GM19043 (cell line): ENCODE data around the gene RHOBTB1.
"Not testable (repeated sequence)": the region's sequence is repeated elsewhere in the genome, so short reads cannot be mapped to it uniquely, and the experiment has no call there.

ENCODE experiments used
- ATAC-seq: cut with Tn5 transposase; IDR thresholded peaks from one replicate; pipeline ENCODE4 v1.9.1; 2021; ENCODE audit warnings: low read depth; ENCODE audit not compliant: unreplicated experiment

The RHOBTB1 gene

GRCh38 chr10:60944058-60944909, at the start of gene RHOBTB1:
Gene RHOBTB1 (minus strand): TSS chr10:60944185. CDS start chr10:60911542, 32,643 bp downstream.
- ATAC-seq: peak; percentile 41

GRCh38 chr10:60992636-60993035, 48.7 kb upstream of the RHOBTB1 start:
- ATAC-seq: no peak

GRCh38 chr10:60990663-60991062, 46.7 kb upstream of the RHOBTB1 start:
- ATAC-seq: no peak

- ATAC-seq: no peak
Measured at GRCh38 chr10:60989400-60989876, 45.5 kb upstream of the RHOBTB1 start.

- no peak for ATAC-seq
Measured at GRCh38 chr10:60986791-60987190, 42.8 kb upstream of the RHOBTB1 start.

- no peak for ATAC-seq
Measured at GRCh38 chr10:60985951-60986350, 42.0 kb upstream of the RHOBTB1 start.

- no peak for ATAC-seq
Measured at GRCh38 chr10:60980997-60981396, 37.0 kb upstream of the RHOBTB1 start.

- no peak for ATAC-seq
Measured at GRCh38 chr10:60979667-60980104, 35.7 kb upstream of the RHOBTB1 start.

- ATAC-seq: no peak
Measured at GRCh38 chr10:60978287-60979115, 34.5 kb upstream of the RHOBTB1 start.

GRCh38 chr10:60977161-60978122, 33.5 kb upstream of the RHOBTB1 start:
- ATAC-seq: no peak

GRCh38 chr10:60976687-60977086, 32.7 kb upstream of the RHOBTB1 start:
- no peak for ATAC-seq

GRCh38 chr10:60975716-60976115, 31.7 kb upstream of the RHOBTB1 start:
- ATAC-seq: no peak

- no peak for ATAC-seq
Measured at GRCh38 chr10:60974463-60975149, 30.6 kb upstream of the RHOBTB1 start.

GRCh38 chr10:60973086-60973485, 29.1 kb upstream of the RHOBTB1 start:
- no peak for ATAC-seq

- ATAC-seq: not testable (repeated sequence)
Measured at GRCh38 chr10:60972181-60972580, 28.2 kb upstream of the RHOBTB1 start.

GRCh38 chr10:60970526-60970925, 26.5 kb upstream of the RHOBTB1 start:
- no peak for ATAC-seq

GRCh38 chr10:60968504-60968903, 24.5 kb upstream of the RHOBTB1 start:
- no peak for ATAC-seq

GRCh38 chr10:60967854-60968484, 24.0 kb upstream of the RHOBTB1 start:
- ATAC-seq: no peak

- ATAC-seq: no peak
Measured at GRCh38 chr10:60967260-60967659, 23.3 kb upstream of the RHOBTB1 start.
